H9 (cell line): Measurements from ENCODE around the gene EGFR. TPM values are rescaled to one million over a fixed set of nuclear protein-coding genes. Genes with fewer than 3 reads are reported as not detected.

Source experiments
- DNase-seq: peaks from one replicate; pipeline ENCODE4 v3.0.0-alpha.2; 2017
- H2AFZ ChIP-seq: one replicate; pipeline ENCODE4 v1.6.1; 2013; ENCODE audit warnings: mild to moderate bottlenecking, low read length, control low read depth, moderate library complexity
- H2AK5ac ChIP-seq: 2 replicates; pipeline ENCODE4 v1.6.1; 2013; ENCODE audit warnings: low read length, control low read depth, mixed read lengths; ENCODE audit not compliant: insufficient read length
- H2BK120ac ChIP-seq: one replicate; pipeline ENCODE4 v1.6.1; 2013; ENCODE audit warnings: low read depth, mild to moderate bottlenecking, low read length, control low read depth, inconsistent platforms; ENCODE audit not compliant: poor library complexity, severe bottlenecking
- H2BK12ac ChIP-seq: 2 replicates; pipeline ENCODE4 v1.6.1; 2013; ENCODE audit warnings: low read length, control low read depth, mixed read lengths, low read depth; ENCODE audit not compliant: insufficient read length
- H2BK15ac ChIP-seq: 2 replicates; pipeline ENCODE4 v1.6.1; 2013; ENCODE audit warnings: low read depth, low read length, control low read depth
- H2BK20ac ChIP-seq: one replicate; pipeline ENCODE4 v1.6.1; 2013; ENCODE audit warnings: low read depth, mild to moderate bottlenecking, low read length, control low read depth, inconsistent platforms; ENCODE audit not compliant: poor library complexity, severe bottlenecking
- H2BK5ac ChIP-seq: 2 replicates; pipeline ENCODE4 v1.6.1; 2013; ENCODE audit warnings: low read length, control low read depth, mixed read lengths; ENCODE audit not compliant: insufficient read length
- H3K14ac ChIP-seq: 2 replicates; pipeline ENCODE4 v1.6.1; 2013; ENCODE audit warnings: low read length, control low read depth; ENCODE audit not compliant: insufficient read depth
- H3K18ac ChIP-seq: 2 replicates; pipeline ENCODE4 v1.6.1; 2013; ENCODE audit warnings: low read depth, mild to moderate bottlenecking, mixed read lengths, low read length, control low read depth; ENCODE audit not compliant: insufficient read length
- H3K23ac ChIP-seq: 2 replicates; pipeline ENCODE4 v1.6.1; 2013; ENCODE audit warnings: low read length, control low read depth, mixed read lengths, low read depth; ENCODE audit not compliant: insufficient read length
- H3K23me2 ChIP-seq: 2 replicates; pipeline ENCODE4 v1.6.1; 2013; ENCODE audit warnings: low read depth, mild to moderate bottlenecking, mixed read lengths, low read length, control low read depth; ENCODE audit not compliant: insufficient read length, poor library complexity, severe bottlenecking
- H3K27ac ChIP-seq: 2 replicates; pipeline ENCODE4 v1.5.1; 2013; ENCODE audit warnings: low read length, control low read depth, mixed read lengths, low read depth; ENCODE audit not compliant: insufficient read length
- H3K27me3 ChIP-seq: 2 replicates; pipeline ENCODE4 v1.6.1; 2013; ENCODE audit warnings: low read length, control low read depth, inconsistent platforms; ENCODE audit not compliant: insufficient read depth
- H3K4ac ChIP-seq: 2 replicates; pipeline ENCODE4 v1.6.1; 2013; ENCODE audit warnings: low read depth, mild to moderate bottlenecking, control low read depth, inconsistent platforms, low read length, moderate library complexity
- H3K4me1 ChIP-seq: 2 replicates; pipeline ENCODE4 v1.6.1; 2013; ENCODE audit warnings: low read length, control low read depth, inconsistent platforms; ENCODE audit not compliant: insufficient read depth
- H3K4me2 ChIP-seq: 2 replicates; pipeline ENCODE4 v1.6.1; 2013; ENCODE audit warnings: low read length, control low read depth, mixed read lengths; ENCODE audit not compliant: insufficient read length, insufficient read depth
- H3K56ac ChIP-seq: 2 replicates; pipeline ENCODE4 v1.6.1; 2013; ENCODE audit warnings: low read depth, mild to moderate bottlenecking, mixed read lengths, low read length, control low read depth; ENCODE audit not compliant: insufficient read length
- H3K79me1 ChIP-seq: 2 replicates; pipeline ENCODE4 v1.6.1; 2013; ENCODE audit warnings: low read depth, mild to moderate bottlenecking, moderate library complexity, low read length, control low read depth, inconsistent platforms; ENCODE audit not compliant: insufficient read depth, poor library complexity, severe bottlenecking
- H3K79me2 ChIP-seq: 2 replicates; pipeline ENCODE4 v1.6.1; 2013; ENCODE audit warnings: low read length, control low read depth, inconsistent platforms; ENCODE audit not compliant: insufficient read depth
- H3K9ac ChIP-seq: 2 replicates; pipeline ENCODE4 v1.6.1; 2013; ENCODE audit warnings: low read length, control low read depth, mixed read lengths; ENCODE audit not compliant: insufficient read length; ENCODE audit errors: extremely low read depth
- H3K9me3 ChIP-seq: one replicate; pipeline ENCODE4 v1.6.1; 2013; ENCODE audit warnings: low read depth, low read length, inconsistent platforms; ENCODE audit not compliant: control insufficient read depth
- H3T11ph ChIP-seq: one replicate; pipeline ENCODE4 v1.6.1; 2013; ENCODE audit warnings: mild to moderate bottlenecking, low read length, control low read depth, inconsistent platforms
- H4K20me1 ChIP-seq: one replicate; pipeline ENCODE4 v1.6.1; 2013; ENCODE audit not compliant: control insufficient read depth, insufficient read length, insufficient read depth
- H4K5ac ChIP-seq: 2 replicates; pipeline ENCODE4 v1.6.1; 2013; ENCODE audit warnings: low read depth, mild to moderate bottlenecking, mixed read lengths, low read length, control low read depth; ENCODE audit not compliant: insufficient read length
- H4K8ac ChIP-seq: replicated peaks from 2 replicates; pipeline ENCODE4 v1.6.1; 2013; ENCODE audit warnings: low read length, control low read depth, mixed read lengths, low read depth; ENCODE audit not compliant: insufficient read length
- H4K91ac ChIP-seq: 2 replicates; pipeline ENCODE4 v1.6.1; 2013; ENCODE audit warnings: low read depth, mild to moderate bottlenecking, moderate library complexity, mixed read lengths, low read length, control low read depth; ENCODE audit not compliant: insufficient read length
- H3K27ac Mint-ChIP-seq, 3 experiments: 2 replicates in 2 of 3; 3 replicates in 1 of 3; pipeline ENCODE4 v1.8.0; 2020 to 2021; ENCODE audit warnings: mixed read lengths in 3 of 3, mild to moderate bottlenecking in 1 of 3, moderate library complexity in 1 of 3
- H3K27me3 Mint-ChIP-seq: 2 replicates; pipeline ENCODE4 v1.8.0; 2021; ENCODE audit warnings: low read depth, mild to moderate bottlenecking, moderate library complexity, mixed read lengths
- H3K36me3 Mint-ChIP-seq, 3 experiments: 2 replicates in 2 of 3; 3 replicates in 1 of 3; pipeline ENCODE4 v1.8.0; 2020 to 2021; ENCODE audit warnings: low read depth in 3 of 3, mixed read lengths in 3 of 3; ENCODE audit not compliant: insufficient read depth in 1 of 3
- H3K4me1 Mint-ChIP-seq, 2 experiments: 2 replicates each; pipeline ENCODE4 v1.8.0; 2020; ENCODE audit warnings: mixed read lengths in 2 of 2
- H3K4me3 Mint-ChIP-seq, 2 experiments: 2 replicates in 1 of 2; 3 replicates in 1 of 2; pipeline ENCODE4 v1.8.0; 2020 to 2021; ENCODE audit warnings: mild to moderate bottlenecking in 2 of 2, mixed read lengths in 2 of 2, moderate library complexity in 1 of 2
- H3K9me3 Mint-ChIP-seq, 2 experiments: 2 replicates in 1 of 2; 3 replicates in 1 of 2; pipeline ENCODE4 v1.8.0; 2020; ENCODE audit warnings: mild to moderate bottlenecking in 2 of 2, mixed read lengths in 2 of 2, moderate library complexity in 1 of 2
- CTCF ChIP-seq: fragments of 200-600 bp; sonication (generic); conservative IDR thresholded peaks from 3 replicates; pipeline ENCODE4 v1.8.0; 2021; ENCODE audit warnings: antibody characterized with exemption, mild to moderate bottlenecking
- WGBS: extraction: QIAGEN DNeasy Blood & Tissue Kit; methylation state at CpG from one replicate; pipeline ENCODE4 v1.1.7; 2013; ENCODE audit warnings: missing lambda C conversion rate, low lambda C conversion rate, mixed read lengths; ENCODE audit not compliant: insufficient read length; ENCODE audit errors: extremely low coverage; 5-methylcytosine and 5-hydroxymethylcytosine counted together
- total RNA-seq: library from RNA; stranded (reverse); gene quantifications from 2 replicates; pipeline ENCODE4 v1.2.1, GENCODE V29; 2021

The EGFR gene
- total RNA-seq, 1 experiment from 2014 or later = 3.3 TPM

GRCh38 chr7:55210176-55210575 is 191.4 kb downstream of the EGFR start:
- Mint-ChIP-seq H3K4me1 (peaks cover 15 to 16% of the 10 kb centered on the region in 2 experiments), H3K9me3 (no peaks in the 10 kb centered on the region), H3K36me3 (no peaks in the 10 kb centered on the region; a peak in 1 of 7 replicates), H3K27ac (no peak overlapping the region), H3K27me3 (no peaks in the 10 kb centered on the region; the same call in 1 of the 2 replicates), H3K4me3 (no peak overlapping the region)
- Histone ChIP-seq H2BK20ac (no peak overlapping the region), H2AK5ac (no peak overlapping the region), H3K18ac (no peak overlapping the region), H3K27ac (no peak overlapping the region), H3K4me2 (no peak overlapping the region), H3K9ac (no peak overlapping the region), H3K23ac (no peak overlapping the region), H2BK5ac (no peak overlapping the region), H3K27me3 (no peaks in the 10 kb centered on the region), H3K79me1 (no peaks in the 10 kb centered on the region), H3K4ac (no peak overlapping the region), H3K56ac (no peak overlapping the region), H4K8ac (no peak overlapping the region), H2BK12ac (no peak overlapping the region), H3K23me2 (no peaks in the 10 kb centered on the region), H3T11ph (no peak overlapping the region), H4K5ac (no peak overlapping the region), H2BK15ac (no peak overlapping the region), H2BK120ac (no peak overlapping the region), H3K4me1 (no peaks in the 10 kb centered on the region), H3K9me3 (no peaks in the 10 kb centered on the region), H2AFZ (no peak overlapping the region), H3K79me2 (no peaks in the 10 kb centered on the region), H4K91ac (no peak overlapping the region), H4K20me1 (no peaks in the 10 kb centered on the region), H3K14ac (no peak overlapping the region)
- no peak for TF ChIP-seq CTCF
- WGBS = no CpG with 5 or more reads among the region's 4 CpGs
- no peak for DNase-seq
